Nephron (organoid): Measurements from ENCODE around the gene GSG1L.

Source experiments
- H3K27ac Mint-ChIP-seq, 3 experiments: 2 replicates each; pipeline ENCODE4 v1.8.0; 2020; ENCODE audit warnings: mixed read lengths in 3 of 3, mild to moderate bottlenecking in 2 of 3, moderate library complexity in 1 of 3
- H3K27me3 Mint-ChIP-seq: 2 replicates; pipeline ENCODE4 v1.8.0; 2021; ENCODE audit warnings: low read depth, mild to moderate bottlenecking, moderate library complexity, mixed read lengths
- H3K36me3 Mint-ChIP-seq: 2 replicates; pipeline ENCODE4 v1.8.0; 2020; ENCODE audit warnings: low read depth, mixed read lengths
- H3K4me1 Mint-ChIP-seq: 2 replicates; pipeline ENCODE4 v1.8.0; 2020; ENCODE audit warnings: mixed read lengths
- H3K4me3 Mint-ChIP-seq, 3 experiments: 2 replicates each; pipeline ENCODE4 v1.8.0; 2020; ENCODE audit warnings: mild to moderate bottlenecking in 3 of 3, mixed read lengths in 3 of 3, moderate library complexity in 2 of 3
- H3K9me3 Mint-ChIP-seq: 2 replicates; pipeline ENCODE4 v1.8.0; 2020; ENCODE audit warnings: mixed read lengths
- CTCF ChIP-seq, 3 experiments: fragments of 200-600 bp; sonication (generic); IDR thresholded peaks; one replicate each; pipeline ENCODE4 v1.5.0; 2021; ENCODE audit warnings: antibody characterized with exemption in 3 of 3; ENCODE audit not compliant: unreplicated experiment in 3 of 3

The GSG1L gene

GRCh38 chr16:27870116-27870798 lies 193.3 kb downstream of the GSG1L start:
- Mint-ChIP-seq H3K4me1 (no peaks in the 10 kb centered on the region), H3K36me3 (no peaks in the 10 kb centered on the region), H3K9me3 (peaks cover 33% of the 10 kb centered on the region), H3K27me3 (no peaks in the 10 kb centered on the region), H3K4me3 (no peak overlapping the region), H3K27ac (no peak overlapping the region)
- no peak for TF ChIP-seq CTCF (IDR thresholded peaks at IDR 0.05; ENCODE audit: unreplicated experiment in 3 of 3)

- Mint-ChIP-seq H3K4me1 (no peaks in the 10 kb centered on the region), H3K9me3 (peaks cover 31% of the 10 kb centered on the region), H3K4me3 (no peak overlapping the region), H3K36me3 (no peaks in the 10 kb centered on the region), H3K27me3 (peaks cover under 1% of the 10 kb centered on the region), H3K27ac (no peak overlapping the region)
- TF ChIP-seq CTCF (IDR thresholded peaks at IDR 0.05; ENCODE audit: unreplicated experiment in 3 of 3) = no peak
Observed at GRCh38 chr16:27869411-27869810, 194.1 kb downstream of the GSG1L start.

- TF ChIP-seq CTCF (IDR thresholded peaks at IDR 0.05; ENCODE audit: unreplicated experiment in 3 of 3) = no peak
- no peaks in the 10 kb centered on the region for H3K4me1 Mint-ChIP-seq
- H3K9me3 Mint-ChIP-seq = peaks cover 38% of the 10 kb centered on the region
- H3K27ac Mint-ChIP-seq = no peak overlapping the region
- no peak overlapping the region for H3K4me3 Mint-ChIP-seq
- H3K27me3 Mint-ChIP-seq = peaks cover 6% of the 10 kb centered on the region
- no peaks in the 10 kb centered on the region for H3K36me3 Mint-ChIP-seq
Observed at GRCh38 chr16:27868180-27868579, 195.3 kb downstream of the GSG1L start.

GRCh38 chr16:27867122-27868110 lies 196.1 kb downstream of the GSG1L start:
- Mint-ChIP-seq H3K27ac (no peak overlapping the region), H3K36me3 (no peaks in the 10 kb centered on the region), H3K27me3 (peaks cover 10% of the 10 kb centered on the region), H3K4me3 (no peak overlapping the region), H3K4me1 (no peaks in the 10 kb centered on the region), H3K9me3 (peaks cover 43% of the 10 kb centered on the region)
- TF ChIP-seq CTCF (IDR thresholded peaks at IDR 0.05; ENCODE audit: unreplicated experiment in 3 of 3) = peak; percentile 18 to 41 (median 20)

- peaks cover 41% of the 10 kb centered on the region for H3K9me3 Mint-ChIP-seq
- peaks cover 10% of the 10 kb centered on the region for H3K27me3 Mint-ChIP-seq
- H3K36me3 Mint-ChIP-seq = no peaks in the 10 kb centered on the region
- no peak overlapping the region for H3K27ac Mint-ChIP-seq
- H3K4me3 Mint-ChIP-seq = no peak overlapping the region
- no peaks in the 10 kb centered on the region for H3K4me1 Mint-ChIP-seq
- TF ChIP-seq CTCF (IDR thresholded peaks at IDR 0.05; ENCODE audit: unreplicated experiment in 3 of 3) = no peak
Observed at GRCh38 chr16:27863377-27863776, 200.1 kb downstream of the GSG1L start.
